KMS-11 (cell line): Measurements from ENCODE around the gene FBXW7.

Experiments used
- H2AFZ ChIP-seq: fragments of 200-600 bp; sonication (generic); 2 replicates; pipeline ENCODE4 v1.6.1; 2016; ENCODE audit warnings: antibody characterized with exemption, mixed run types, low read depth
- H3K27ac ChIP-seq: fragments of 200-600 bp; sonication (generic); 2 replicates; pipeline ENCODE4 v1.6.1; 2016; ENCODE audit warnings: mild to moderate bottlenecking, mixed run types
- H3K27me3 ChIP-seq: fragments of 200-600 bp; sonication (generic); 2 replicates; pipeline ENCODE4 v1.6.1; 2017; ENCODE audit warnings: mild to moderate bottlenecking, low read depth, mixed run types, moderate library complexity; ENCODE audit not compliant: insufficient read depth
- H3K36me3 ChIP-seq: fragments of 200-600 bp; sonication (generic); 2 replicates; pipeline ENCODE4 v1.6.1; 2017; ENCODE audit warnings: mild to moderate bottlenecking, mixed run types; ENCODE audit not compliant: insufficient read depth
- H3K4me1 ChIP-seq: fragments of 200-600 bp; sonication (generic); 2 replicates; pipeline ENCODE4 v1.6.1; 2016; ENCODE audit warnings: mild to moderate bottlenecking, low read depth, mixed run types; ENCODE audit not compliant: poor library complexity, severe bottlenecking
- H3K4me2 ChIP-seq: fragments of 200-600 bp; sonication (generic); 2 replicates; pipeline ENCODE4 v1.7.0; 2016; ENCODE audit warnings: mild to moderate bottlenecking, mixed run types
- H3K4me3 ChIP-seq: fragments of 200-600 bp; sonication (generic); IDR thresholded peaks from 2 replicates; pipeline ENCODE4 v1.6.1; 2017; ENCODE audit warnings: low read depth, low read length, mixed read lengths; ENCODE audit not compliant: insufficient read depth
- H3K79me2 ChIP-seq: fragments of 200-600 bp; sonication (generic); 2 replicates; pipeline ENCODE4 v1.6.1; 2016; ENCODE audit warnings: low read depth, mixed run types; ENCODE audit not compliant: insufficient read depth
- H3K9ac ChIP-seq: fragments of 200-600 bp; sonication (generic); 2 replicates; pipeline ENCODE4 v1.6.1; 2016; ENCODE audit warnings: mild to moderate bottlenecking, mixed run types
- H4K20me1 ChIP-seq: fragments of 200-600 bp; sonication (generic); 2 replicates; pipeline ENCODE4 v1.6.1; 2016; ENCODE audit warnings: mild to moderate bottlenecking, mixed run types; ENCODE audit not compliant: insufficient read depth
- TF ChIP-seq, protein P1 (sequence below): fragments of 200-600 bp; sonication (generic); conservative IDR thresholded peaks from 2 replicates; pipeline ENCODE4 v1.6.1; 2017; ENCODE audit warnings: low read depth, mild to moderate bottlenecking, antibody characterized with exemption, low read length, moderate library complexity, mixed read lengths

The FBXW7 gene

DNA sequence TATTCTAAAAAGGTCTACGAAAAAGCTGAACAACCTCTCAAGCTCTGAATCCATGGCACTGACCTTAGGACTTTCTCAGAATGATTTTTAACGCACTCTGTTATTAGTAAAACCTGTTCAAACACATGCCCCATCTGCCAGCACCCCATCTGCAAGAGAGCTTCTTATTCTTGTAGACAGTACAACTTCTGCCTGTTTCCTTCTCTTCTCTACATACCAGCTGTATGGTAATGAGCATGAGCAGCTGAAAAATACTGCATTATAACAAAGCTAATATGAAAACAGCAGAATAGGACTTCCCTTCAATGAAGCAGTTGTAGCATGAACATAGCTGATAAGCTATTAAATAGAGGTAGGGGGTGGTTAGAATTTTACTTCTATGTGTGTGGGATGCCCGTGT, 167.9 kb downstream of the FBXW7 start:
- Histone ChIP-seq H3K36me3 (no peaks in the 10 kb centered on the region), H3K4me3 (no peak overlapping the region), H3K4me2 (no peak overlapping the region), H3K27me3 (no peaks in the 10 kb centered on the region), H4K20me1 (no peaks in the 10 kb centered on the region), H3K27ac (no peak overlapping the region), H3K9ac (no peak overlapping the region), H3K4me1 (peaks cover 7% of the 10 kb centered on the region), H2AFZ (no peak overlapping the region), H3K79me2 (no peaks in the 10 kb centered on the region)
- TF ChIP-seq, protein P1, sequence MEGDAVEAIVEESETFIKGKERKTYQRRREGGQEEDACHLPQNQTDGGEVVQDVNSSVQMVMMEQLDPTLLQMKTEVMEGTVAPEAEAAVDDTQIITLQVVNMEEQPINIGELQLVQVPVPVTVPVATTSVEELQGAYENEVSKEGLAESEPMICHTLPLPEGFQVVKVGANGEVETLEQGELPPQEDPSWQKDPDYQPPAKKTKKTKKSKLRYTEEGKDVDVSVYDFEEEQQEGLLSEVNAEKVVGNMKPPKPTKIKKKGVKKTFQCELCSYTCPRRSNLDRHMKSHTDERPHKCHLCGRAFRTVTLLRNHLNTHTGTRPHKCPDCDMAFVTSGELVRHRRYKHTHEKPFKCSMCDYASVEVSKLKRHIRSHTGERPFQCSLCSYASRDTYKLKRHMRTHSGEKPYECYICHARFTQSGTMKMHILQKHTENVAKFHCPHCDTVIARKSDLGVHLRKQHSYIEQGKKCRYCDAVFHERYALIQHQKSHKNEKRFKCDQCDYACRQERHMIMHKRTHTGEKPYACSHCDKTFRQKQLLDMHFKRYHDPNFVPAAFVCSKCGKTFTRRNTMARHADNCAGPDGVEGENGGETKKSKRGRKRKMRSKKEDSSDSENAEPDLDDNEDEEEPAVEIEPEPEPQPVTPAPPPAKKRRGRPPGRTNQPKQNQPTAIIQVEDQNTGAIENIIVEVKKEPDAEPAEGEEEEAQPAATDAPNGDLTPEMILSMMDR: no peak

DNA sequence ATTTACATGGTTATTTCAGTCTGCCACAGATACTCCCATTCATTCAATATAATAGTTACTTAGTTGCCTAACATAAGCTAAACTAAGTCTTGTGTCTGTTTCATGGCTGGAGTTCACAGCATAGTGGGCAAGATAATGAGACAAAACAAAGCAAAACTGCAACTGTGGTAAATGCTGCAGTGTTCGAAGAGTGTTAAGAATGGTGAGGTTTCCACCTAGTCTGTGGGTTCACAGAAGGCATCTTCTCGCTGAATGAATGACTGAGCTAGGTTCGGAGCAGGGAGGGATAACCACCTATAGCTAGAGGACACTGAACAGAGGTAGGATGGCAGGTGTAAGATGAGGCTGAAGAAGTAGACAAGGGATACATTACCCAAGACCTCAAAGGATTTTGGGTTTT, 171.0 kb downstream of the FBXW7 start:
- H3K4me2 ChIP-seq: no peak overlapping the region
- H3K27me3 ChIP-seq: no peaks in the 10 kb centered on the region
- H3K4me3 ChIP-seq: no peak overlapping the region
- no peak overlapping the region for H3K27ac ChIP-seq
- no peaks in the 10 kb centered on the region for H3K79me2 ChIP-seq
- no peaks in the 10 kb centered on the region for H3K4me1 ChIP-seq
- H3K9ac ChIP-seq: no peak overlapping the region
- no peak overlapping the region for H2AFZ ChIP-seq
- TF ChIP-seq, protein P1: no peak
- no peaks in the 10 kb centered on the region for H3K36me3 ChIP-seq
- H4K20me1 ChIP-seq: no peaks in the 10 kb centered on the region; the same call in 1 of the 2 replicates

DNA sequence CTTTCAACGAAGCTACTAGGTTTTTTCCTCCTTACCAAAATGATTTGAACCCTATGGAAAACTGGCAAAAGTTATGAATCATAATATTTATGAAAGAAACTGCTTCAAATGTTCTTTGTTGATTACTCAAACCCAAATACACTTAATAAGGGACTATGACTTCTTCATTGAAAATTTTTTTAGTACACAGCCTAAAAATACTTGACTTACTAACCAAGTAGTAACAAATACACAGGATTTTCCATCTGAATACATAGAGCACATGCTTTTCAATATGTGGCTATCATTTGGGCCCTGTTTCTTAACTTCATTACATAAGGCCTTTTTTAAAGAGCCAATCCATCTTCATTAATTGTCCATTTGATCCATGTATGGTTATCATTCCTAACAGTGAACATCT, 171.5 kb downstream of the FBXW7 start:
- TF ChIP-seq, protein P1: no peak

DNA sequence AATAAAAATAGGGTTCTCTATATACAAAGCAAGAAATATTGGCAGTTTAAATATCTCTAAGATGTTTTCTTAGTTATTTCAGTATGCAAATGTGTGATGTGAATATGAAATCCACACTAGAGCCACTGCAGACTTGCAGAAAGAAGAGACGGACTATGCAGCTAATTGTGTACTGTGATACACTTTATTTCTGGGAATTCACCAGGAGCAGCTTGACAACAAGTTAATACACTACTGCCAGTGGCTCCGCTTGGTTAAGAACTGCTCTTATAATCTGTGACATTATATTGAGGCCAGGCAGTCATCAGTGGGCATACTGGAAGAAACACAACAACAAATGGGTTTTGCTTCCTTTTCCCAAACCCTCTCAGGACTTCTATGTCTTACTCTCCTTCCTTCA, 172.0 kb downstream of the FBXW7 start:
- Histone ChIP-seq H3K4me3 (no peak overlapping the region), H3K36me3 (no peaks in the 10 kb centered on the region), H3K27me3 (no peaks in the 10 kb centered on the region), H3K9ac (no peak overlapping the region), H3K4me2 (no peak overlapping the region), H3K27ac (no peak overlapping the region), H3K79me2 (no peaks in the 10 kb centered on the region), H4K20me1 (no peaks in the 10 kb centered on the region; the same call in 1 of the 2 replicates), H2AFZ (no peak overlapping the region), H3K4me1 (no peaks in the 10 kb centered on the region)
- TF ChIP-seq, protein P1: no peak

More for the DNA sequence above, 171.5 kb downstream of the FBXW7 start:
- Histone ChIP-seq H3K36me3 (no peaks in the 10 kb centered on the region), H3K4me2 (no peak overlapping the region), H3K4me1 (no peaks in the 10 kb centered on the region), H3K9ac (no peak overlapping the region), H3K79me2 (no peaks in the 10 kb centered on the region), H3K4me3 (no peak overlapping the region), H3K27me3 (no peaks in the 10 kb centered on the region), H4K20me1 (no peaks in the 10 kb centered on the region; the same call in 1 of the 2 replicates), H2AFZ (no peak overlapping the region), H3K27ac (no peak overlapping the region)
